HUES6 (cell line): ENCODE measurements around the gene HOXA3.

Experiments
- H3K27ac ChIP-seq: 2 replicates; pipeline ENCODE4 v1.7.0; 2013; ENCODE audit warnings: low read depth, mild to moderate bottlenecking, low read length, inconsistent platforms
- H3K27me3 ChIP-seq: 2 replicates; pipeline ENCODE4 v1.6.1; 2013; ENCODE audit warnings: low read length; ENCODE audit not compliant: control insufficient read depth, insufficient read depth
- H3K36me3 ChIP-seq: 2 replicates; pipeline ENCODE4 v1.6.1; 2013; ENCODE audit warnings: low read length; ENCODE audit not compliant: control insufficient read depth, insufficient read depth
- H3K4me1 ChIP-seq: 2 replicates; pipeline ENCODE4 v1.6.1; 2013; ENCODE audit warnings: low read length; ENCODE audit not compliant: control insufficient read depth, insufficient read depth
- H3K4me3 ChIP-seq: 2 replicates; pipeline ENCODE4 v1.5.1; 2013; ENCODE audit warnings: low read depth, low read length
- H3K9ac ChIP-seq: one replicate; pipeline ENCODE4 v1.6.1; 2013; ENCODE audit warnings: mild to moderate bottlenecking, low read length
- H3K9me3 ChIP-seq: 2 replicates; pipeline ENCODE4 v1.6.1; 2013; ENCODE audit warnings: low read depth, low read length; ENCODE audit not compliant: control insufficient read depth, insufficient read depth

The HOXA3 gene

GRCh38 chr7:27181795-27182275, 29.5 kb upstream of the HOXA3 start:
- Histone ChIP-seq H3K4me1 (peaks cover 30% of the 10 kb centered on the region), H3K4me3 (no peak overlapping the region; the same call in 1 of the 2 replicates), H3K9ac (no peak overlapping the region), H3K9me3 (no peaks in the 10 kb centered on the region), H3K27me3 (peaks cover 100% of the 10 kb centered on the region), H3K27ac (no peak overlapping the region), H3K36me3 (no peaks in the 10 kb centered on the region)

- Histone ChIP-seq H3K9ac (peak overlapping the region; percentile 21), H3K4me3 (no peak overlapping the region), H3K27me3 (peaks cover 100% of the 10 kb centered on the region), H3K27ac (no peak overlapping the region), H3K36me3 (no peaks in the 10 kb centered on the region), H3K4me1 (peaks cover 22% of the 10 kb centered on the region), H3K9me3 (no peaks in the 10 kb centered on the region)
These were observed 28.3 kb upstream of the HOXA3 start for GRCh38 chr7:27180431-27181420.

- peak overlapping the region; percentile 73 for H3K9ac ChIP-seq
- H3K27ac ChIP-seq: no peak overlapping the region
These were observed 27.4 kb upstream of the HOXA3 start for GRCh38 chr7:27179503-27180430.

GRCh38 chr7:27179030-27179429, 26.6 kb upstream of the HOXA3 start:
- H3K27me3 ChIP-seq: peaks cover 100% of the 10 kb centered on the region
- no peaks in the 10 kb centered on the region for H3K36me3 ChIP-seq
- H3K9ac ChIP-seq: peak overlapping the region; percentile 73
- H3K27ac ChIP-seq: no peak overlapping the region
- H3K4me3 ChIP-seq: peak overlapping the region; percentile 58
- H3K4me1 ChIP-seq: peaks cover 10% of the 10 kb centered on the region; the same call in 1 of the 2 replicates
- H3K9me3 ChIP-seq: no peaks in the 10 kb centered on the region

More at GRCh38 chr7:27179503-27180430, 27.4 kb upstream of the HOXA3 start:
- Histone ChIP-seq H3K36me3 (no peaks in the 10 kb centered on the region), H3K9me3 (no peaks in the 10 kb centered on the region), H3K27me3 (peaks cover 100% of the 10 kb centered on the region), H3K4me1 (peaks cover 13% of the 10 kb centered on the region), H3K4me3 (peak overlapping the region; percentile 58)

- H3K4me1 ChIP-seq: peaks cover 6% of the 10 kb centered on the region; the same call in 1 of the 2 replicates
- H3K4me3 ChIP-seq: peak overlapping the region; percentile 58; the same call in 1 of the 2 replicates
- H3K9ac ChIP-seq: peak overlapping the region; percentile 68
- no peak overlapping the region for H3K27ac ChIP-seq
- H3K27me3 ChIP-seq: peaks cover 100% of the 10 kb centered on the region
- H3K9me3 ChIP-seq: no peaks in the 10 kb centered on the region
- H3K36me3 ChIP-seq: no peaks in the 10 kb centered on the region
These were observed 26.0 kb upstream of the HOXA3 start for GRCh38 chr7:27178366-27178765.

GRCh38 chr7:27177795-27178320, 25.5 kb upstream of the HOXA3 start:
- H3K36me3 ChIP-seq: no peaks in the 10 kb centered on the region
- peak overlapping the region; percentile 58; the same call in 1 of the 2 replicates for H3K4me3 ChIP-seq
- H3K9ac ChIP-seq: peak overlapping the region; percentile 68
- H3K9me3 ChIP-seq: no peaks in the 10 kb centered on the region
- peaks cover 100% of the 10 kb centered on the region for H3K27me3 ChIP-seq
- H3K27ac ChIP-seq: no peak overlapping the region
- H3K4me1 ChIP-seq: peaks cover 6% of the 10 kb centered on the region; the same call in 1 of the 2 replicates

- H3K9ac ChIP-seq: peak overlapping the region; percentile 68
- H3K36me3 ChIP-seq: no peaks in the 10 kb centered on the region
- peaks cover 9% of the 10 kb centered on the region for H3K4me1 ChIP-seq
- H3K27ac ChIP-seq: no peak overlapping the region
- peak overlapping the region; percentile 14; the same call in 1 of the 2 replicates for H3K4me3 ChIP-seq
- H3K27me3 ChIP-seq: peaks cover 100% of the 10 kb centered on the region
- no peaks in the 10 kb centered on the region for H3K9me3 ChIP-seq
These were observed 24.8 kb upstream of the HOXA3 start for GRCh38 chr7:27176962-27177794.

- H3K27ac ChIP-seq: no peak overlapping the region
- peak overlapping the region; percentile 9; the same call in 1 of the 2 replicates for H3K4me3 ChIP-seq
- H3K9me3 ChIP-seq: no peaks in the 10 kb centered on the region
- peaks cover 13% of the 10 kb centered on the region for H3K4me1 ChIP-seq
- peaks cover 100% of the 10 kb centered on the region for H3K27me3 ChIP-seq
- no peaks in the 10 kb centered on the region for H3K36me3 ChIP-seq
- H3K9ac ChIP-seq: peak overlapping the region; percentile 68
These were observed 24.1 kb upstream of the HOXA3 start for GRCh38 chr7:27176524-27176845.

GRCh38 chr7:27175626-27176523, 23.5 kb upstream of the HOXA3 start:
- Histone ChIP-seq H3K27me3 (peaks cover 100% of the 10 kb centered on the region), H3K9ac (peak overlapping the region; percentile 68), H3K4me1 (peaks cover 17% of the 10 kb centered on the region), H3K9me3 (no peaks in the 10 kb centered on the region), H3K4me3 (peak overlapping the region; percentile 9; the same call in 1 of the 2 replicates), H3K36me3 (no peaks in the 10 kb centered on the region), H3K27ac (no peak overlapping the region)
